HEK293T (cell line): ENCODE data around the gene SOX6.

Experiments
- ARNT ChIP-seq: fragments of 450-650 bp; IDR thresholded peaks from 2 replicates; pipeline ENCODE4 v1.6.1; 2017; ENCODE audit warnings: mild to moderate bottlenecking
- BHLHE40 ChIP-seq: fragments of 450-650 bp; IDR thresholded peaks from 2 replicates; pipeline ENCODE4 v1.6.1; 2016; ENCODE audit warnings: mild to moderate bottlenecking, moderate library complexity, borderline replicate concordance
- CTBP1 ChIP-seq: fragments of 450-650 bp; IDR thresholded peaks from 2 replicates; pipeline ENCODE4 v1.6.1; 2016; ENCODE audit warnings: borderline replicate concordance
- FOXM1 ChIP-seq: fragments of 450-650 bp; IDR thresholded peaks from 2 replicates; pipeline ENCODE4 v1.6.1; 2017; ENCODE audit warnings: mild to moderate bottlenecking, borderline replicate concordance
- HDGF ChIP-seq: fragments of 450-650 bp; IDR thresholded peaks from 2 replicates; pipeline ENCODE4 v1.6.1; 2017; ENCODE audit warnings: antibody characterized with exemption, borderline replicate concordance
- SP1 ChIP-seq: fragments of 450-650 bp; IDR thresholded peaks from 2 replicates; pipeline ENCODE4 v1.6.1; 2017
- SUZ12 ChIP-seq: fragments of 450-650 bp; IDR thresholded peaks from 2 replicates; pipeline ENCODE4 v1.6.1; 2016; ENCODE audit warnings: mild to moderate bottlenecking
- TARDBP ChIP-seq: fragments of 450-650 bp; IDR thresholded peaks from 2 replicates; pipeline ENCODE4 v1.6.1; 2016

DNA sequence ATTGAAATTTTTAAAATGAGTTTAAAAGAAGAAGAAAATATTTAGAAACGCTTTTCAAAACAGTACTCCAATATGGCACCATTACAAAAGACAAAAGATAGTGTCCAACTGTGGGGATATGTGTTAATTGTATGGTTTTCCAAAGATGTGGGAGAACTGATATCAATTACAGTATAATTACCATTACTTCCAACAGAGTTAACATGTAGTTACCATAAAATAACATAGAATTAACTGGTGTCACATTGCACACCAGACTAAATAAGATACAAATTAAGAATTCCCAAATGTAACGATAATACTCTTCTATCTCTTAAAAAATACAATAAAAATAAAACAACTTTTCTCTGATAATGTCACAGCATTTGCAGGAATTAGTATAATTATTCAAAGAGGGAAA lies 329.5 kb downstream of the SOX6 start:
- TF ChIP-seq SP1 (no peak), HDGF (no peak), CTBP1 (no peak), FOXM1 (no peak), BHLHE40 (no peak), ARNT (no peak), TARDBP (no peak), SUZ12 (no peak)
